ENCODE measurements around the gene LACTB. TPM values are rescaled to one million over a fixed set of nuclear protein-coding genes. Genes with fewer than 3 reads are reported as not detected.

The LACTB gene
- total RNA-seq, 1 experiment from 2014 or later: 14.0 TPM

- DNase-seq: peak; percentile 98
- H3K27me3 ChIP-seq (ENCODE audit: control insufficient read depth, insufficient read depth, low read length): no peaks in the 10 kb centered on the region
- no peaks in the 10 kb centered on the region for H3K36me3 ChIP-seq (replicated peaks; ENCODE audit: control insufficient read depth, insufficient read depth, low read length)
- peak within 1 kb of the TSS; percentile 72 for H3K4me3 ChIP-seq (ENCODE audit: insufficient read depth, low read depth, low read length)
These were observed 67.5 kb downstream of the LACTB start, which contains the start of gene RAB8B for GRCh38 chr15:63188926-63189871. Gene RAB8B (plus strand): TSS chr15:63189606. CDS start chr15:63189625, 19 bp downstream.

GRCh38 chr15:63189941-63190768 is 68.5 kb downstream of the LACTB start:
- no peaks in the 10 kb centered on the region for H3K36me3 ChIP-seq (replicated peaks; ENCODE audit: control insufficient read depth, insufficient read depth, low read length)
- peak overlapping the region; percentile 72 for H3K4me3 ChIP-seq (ENCODE audit: insufficient read depth, low read depth, low read length)
- DNase-seq: peak; percentile 44
- H3K27me3 ChIP-seq (ENCODE audit: control insufficient read depth, insufficient read depth, low read length): no peaks in the 10 kb centered on the region

GRCh38 chr15:63190769-63191649 is 69.3 kb downstream of the LACTB start:
- Histone ChIP-seq H3K36me3 (replicated peaks; ENCODE audit: control insufficient read depth, insufficient read depth, low read length) (no peaks in the 10 kb centered on the region), H3K4me3 (ENCODE audit: insufficient read depth, low read depth, low read length) (no peak overlapping the region), H3K27me3 (ENCODE audit: control insufficient read depth, insufficient read depth, low read length) (no peaks in the 10 kb centered on the region)
- no peak for DNase-seq

Other genes with a start within 250 kb of the LACTB start
- 274 and 292 TPM in 2 replicates for gene TPM1, start 79.1 kb upstream of the LACTB start, total RNA-seq (2014; rRNA removed; shearing (Covaris generic))
- 26.9 and 29.0 TPM in 2 replicates for gene RPS27L, start 35.6 kb downstream of the LACTB start, total RNA-seq (2014; rRNA removed; shearing (Covaris generic))
- 27.2 and 31.2 TPM in 2 replicates for gene RAB8B, start 67.7 kb downstream of the LACTB start, total RNA-seq (2014; rRNA removed; shearing (Covaris generic))
- 5.8 and 7.1 TPM in 2 replicates for gene APH1B, start 155.7 kb downstream of the LACTB start, total RNA-seq (2014; rRNA removed; shearing (Covaris generic))

All from H7 (cell line).